H1 (cell line): ENCODE data around the gene HID1. TPM values are rescaled to one million over a fixed set of nuclear protein-coding genes. Genes with fewer than 3 reads are reported as not detected.

Experiments
- CTCF ChIA-PET: fragments of 300-600 bp; sonication (Branson Sonifier 250); formaldehyde crosslinking; loops from one replicate; lab custom pipeline; 2021; ENCODE audit not compliant: partially characterized antibody; lab: Charles Lee
- POLR2A ChIA-PET: fragments of 300-600 bp; sonication (Branson Sonifier 250); formaldehyde crosslinking; loops from one replicate; lab custom pipeline; 2021; ENCODE audit warnings: inconsistent platforms; ENCODE audit not compliant: partially characterized antibody; lab: Charles Lee
- DNase-seq, 2 experiments: peaks; one replicate each; pipeline versions ENCODE4 v3.0.0 to v3.0.0-alpha.2; 2010 to 2022; ENCODE audit warnings: low spot score in 2 of 2, low read depth in 1 of 2, mixed read lengths in 1 of 2
- FAIRE-seq: peaks from 2 replicates; lab custom pipeline; 2011; peaks lifted over from hg19 to GRCh38; lab: Jason Lieb, UNC
- H2AFZ ChIP-seq: 2 replicates; pipeline ENCODE4 v1.8.1; 2012; ENCODE audit warnings: low read length, inconsistent platforms
- H2AK5ac ChIP-seq: 2 replicates; pipeline ENCODE4 v1.6.1; 2013; ENCODE audit warnings: low read depth, low read length
- H2BK120ac ChIP-seq: replicated peaks from 2 replicates; pipeline ENCODE3; 2013; ENCODE audit warnings: low read depth, low read length, inconsistent platforms
- H2BK12ac ChIP-seq: 2 replicates; pipeline ENCODE4 v1.6.1; 2013; ENCODE audit warnings: low read depth, low read length
- H2BK15ac ChIP-seq: 2 replicates; pipeline ENCODE4 v1.6.1; 2013; ENCODE audit warnings: low read length
- H2BK20ac ChIP-seq: 2 replicates; pipeline ENCODE4 v1.6.1; 2013; ENCODE audit warnings: low read length
- H2BK5ac ChIP-seq: 2 replicates; pipeline ENCODE4 v1.6.1; 2013; ENCODE audit warnings: low read depth, low read length
- H3K14ac ChIP-seq: 2 replicates; pipeline ENCODE4 v1.6.1; 2013; ENCODE audit warnings: inconsistent platforms; ENCODE audit not compliant: insufficient read length
- H3K18ac ChIP-seq: 2 replicates; pipeline ENCODE4 v1.6.1; 2013; ENCODE audit warnings: low read length; ENCODE audit errors: extremely low read depth
- H3K23ac ChIP-seq: 2 replicates; pipeline ENCODE4 v1.6.1; 2013; ENCODE audit warnings: inconsistent platforms; ENCODE audit not compliant: insufficient read length
- H3K23me2 ChIP-seq: 2 replicates; pipeline ENCODE4 v1.6.1; 2013; ENCODE audit warnings: low read depth, low read length
- H3K27ac ChIP-seq: 2 replicates; pipeline ENCODE4 v1.6.1; 2011; ENCODE audit warnings: low read depth, low read length, inconsistent platforms
- H3K27me3 ChIP-seq, 4 experiments: replicated peaks in 1 of 4; 1 replicate in 1 of 4; 2 replicates in 3 of 4; pipeline versions ENCODE4 v1.6.1 to v1.8.1; 2011 to 2013; ENCODE audit warnings: low read length in 3 of 4, mild to moderate bottlenecking in 3 of 4, inconsistent platforms in 2 of 4, mixed read lengths in 2 of 4, moderate library complexity in 1 of 4; ENCODE audit not compliant: control insufficient read depth in 3 of 4, insufficient read depth in 3 of 4; ENCODE audit errors: extremely low read depth in 1 of 4
- H3K36me3 ChIP-seq, 4 experiments: 2 replicates each; pipeline versions ENCODE4 v1.6.1 to v1.8.1; 2011 to 2013; ENCODE audit warnings: mild to moderate bottlenecking in 4 of 4, low read length in 3 of 4, moderate library complexity in 2 of 4, control low read depth in 1 of 4, inconsistent platforms in 1 of 4; ENCODE audit not compliant: insufficient read depth in 4 of 4, control insufficient read depth in 2 of 4
- H3K4ac ChIP-seq: replicated peaks from 2 replicates; pipeline ENCODE3; 2013; ENCODE audit warnings: low read length, low read depth, mixed read lengths, inconsistent platforms; ENCODE audit not compliant: insufficient read length
- H3K4me1 ChIP-seq, 4 experiments: replicated peaks in 1 of 4; 1 replicate in 1 of 4; 2 replicates in 3 of 4; pipeline versions ENCODE4 v1.6.1 to v1.8.1; 2011 to 2013; ENCODE audit warnings: low read length in 3 of 4, inconsistent platforms in 2 of 4, mixed read lengths in 1 of 4; ENCODE audit not compliant: insufficient read depth in 4 of 4, control insufficient read depth in 3 of 4
- H3K4me2 ChIP-seq, 2 experiments: 2 replicates each; pipeline versions ENCODE4 v1.6.1 to v1.8.1; 2011 to 2013; ENCODE audit warnings: low read depth in 2 of 2, low read length in 2 of 2, control low read depth in 1 of 2, inconsistent platforms in 1 of 2, mild to moderate bottlenecking in 1 of 2; ENCODE audit not compliant: insufficient read depth in 1 of 2
- H3K4me3 ChIP-seq, 4 experiments: fragments of 200-600, 300-600 bp in 1 of 4; sonication (generic), shearing (Covaris generic), sonication (Bioruptor Twin) in 1 of 4; 2 replicates each; pipeline versions ENCODE4 v1.5.1 to v1.8.1; 2011 to 2016; ENCODE audit warnings: low read length in 4 of 4, low read depth in 3 of 4, control low read depth in 2 of 4, inconsistent platforms in 2 of 4, mild to moderate bottlenecking in 2 of 4, mixed read lengths in 1 of 4, moderate library complexity in 1 of 4; ENCODE audit not compliant: insufficient read depth in 2 of 4; ENCODE audit errors: extremely low read depth in 1 of 4
- H3K56ac ChIP-seq: replicated peaks from 2 replicates; pipeline ENCODE3; 2013; ENCODE audit warnings: low read depth, mild to moderate bottlenecking, mixed read lengths, low read length, inconsistent platforms; ENCODE audit not compliant: insufficient read length
- H3K79me1 ChIP-seq: 2 replicates; pipeline ENCODE4 v1.6.1; 2013; ENCODE audit warnings: low read depth, low read length, control low read depth
- H3K79me2 ChIP-seq, 2 experiments: 2 replicates each; pipeline versions ENCODE4 v1.6.1 to v1.8.1; 2012 to 2013; ENCODE audit warnings: low read length in 2 of 2, mild to moderate bottlenecking in 2 of 2, inconsistent platforms in 1 of 2; ENCODE audit not compliant: insufficient read depth in 2 of 2, control insufficient read depth in 1 of 2
- H3K9ac ChIP-seq, 4 experiments: replicated peaks in 1 of 4; 1 replicate in 1 of 4; 2 replicates in 3 of 4; pipeline versions ENCODE4 v1.6.1 to v1.8.1; 2011 to 2013; ENCODE audit warnings: low read depth in 3 of 4, low read length in 3 of 4, control low read depth in 2 of 4, mild to moderate bottlenecking in 2 of 4, moderate library complexity in 2 of 4, inconsistent platforms in 1 of 4; ENCODE audit errors: extremely low read depth in 1 of 4
- H3K9me3 ChIP-seq, 2 experiments: 2 replicates each; pipeline versions ENCODE4 v1.6.1 to v1.8.1; 2012 to 2013; ENCODE audit warnings: mild to moderate bottlenecking in 2 of 2, moderate library complexity in 2 of 2, control low read depth in 1 of 2, inconsistent platforms in 1 of 2, low read depth in 1 of 2, low read length in 1 of 2, mixed read lengths in 1 of 2; ENCODE audit not compliant: insufficient read depth in 2 of 2
- H4K20me1 ChIP-seq, 2 experiments: replicated peaks in 1 of 2; 2 replicates each; pipeline versions ENCODE3 to v1.8.1; 2011 to 2013; ENCODE audit warnings: inconsistent platforms in 2 of 2, low read length in 2 of 2, mild to moderate bottlenecking in 1 of 2; ENCODE audit not compliant: insufficient read depth in 2 of 2, control insufficient read depth in 1 of 2
- H4K5ac ChIP-seq: 2 replicates; pipeline ENCODE4 v1.6.1; 2013; ENCODE audit warnings: low read length, low read depth, mixed read lengths, inconsistent platforms; ENCODE audit not compliant: insufficient read length
- H4K8ac ChIP-seq: 2 replicates; pipeline ENCODE4 v1.8.0; 2013; ENCODE audit warnings: mild to moderate bottlenecking, moderate library complexity, low read length, inconsistent platforms; ENCODE audit not compliant: insufficient read depth; ENCODE audit errors: extremely low read depth
- H4K91ac ChIP-seq: replicated peaks from 2 replicates; pipeline ENCODE3; 2013; ENCODE audit warnings: low read length, mixed read lengths, inconsistent platforms; ENCODE audit not compliant: insufficient read length
- BCL11A ChIP-seq, 2 experiments: IDR thresholded peaks; one replicate each; pipeline ENCODE4 v1.6.1; 2011; ENCODE audit warnings: low read depth in 2 of 2, low read length in 2 of 2, mild to moderate bottlenecking in 2 of 2
- CBX5 ChIP-seq: fragments of 300-800, 300-1000 bp; sonication (generic); IDR thresholded peaks from 2 replicates; pipeline ENCODE4 v1.7.1; 2016; ENCODE audit warnings: antibody characterized with exemption, low read length, low read depth
- FOSL1 ChIP-seq: IDR thresholded peaks from 2 replicates; pipeline ENCODE4 v1.6.1; 2011; ENCODE audit warnings: mild to moderate bottlenecking, low read depth, low read length, moderate library complexity; ENCODE audit not compliant: insufficient read depth
- PHF8 ChIP-seq: fragments of 200-600 bp; sonication (generic); conservative IDR thresholded peaks from 2 replicates; pipeline ENCODE4 v1.7.1; 2012; ENCODE audit warnings: low read depth, mild to moderate bottlenecking, inconsistent platforms, low read length, moderate library complexity
- POLR2A ChIP-seq, 2 experiments: IDR thresholded peaks; 1 replicate in 1 of 2; 2 replicates in 1 of 2; pipeline ENCODE4 v1.6.1; 2011; ENCODE audit warnings: low read depth in 2 of 2, low read length in 2 of 2, mild to moderate bottlenecking in 2 of 2; ENCODE audit errors: control extremely low read depth in 1 of 2
- POLR2AphosphoS5 ChIP-seq: IDR thresholded peaks from 2 replicates; pipeline ENCODE4 v1.6.1; 2011; ENCODE audit warnings: low read depth, low read length
- RBBP5 ChIP-seq: IDR thresholded peaks from 2 replicates; pipeline ENCODE4 v1.7.1; 2012; ENCODE audit warnings: low read depth, mild to moderate bottlenecking, inconsistent platforms, low read length, moderate library complexity, borderline replicate concordance
- SP1 ChIP-seq: IDR thresholded peaks from 2 replicates; pipeline ENCODE4 v1.6.1; 2011; ENCODE audit warnings: low read depth, low read length
- TAF1 ChIP-seq: IDR thresholded peaks from 2 replicates; pipeline ENCODE4 v1.6.1; 2011; ENCODE audit warnings: mild to moderate bottlenecking, low read depth, low read length
- TAF7 ChIP-seq: optimal IDR thresholded peaks from 2 replicates; pipeline ENCODE3; 2011; ENCODE audit warnings: low read depth, mild to moderate bottlenecking, inconsistent platforms, low read length, moderate library complexity, borderline replicate concordance
- TBP ChIP-seq: IDR thresholded peaks from 2 replicates; pipeline ENCODE4 v1.6.1; 2011; ENCODE audit warnings: low read depth, low read length, improper control_type of control experiment
- WGBS, 2 experiments: shearing (Covaris generic) in 1 of 2; methylation state at CpG; one replicate each; pipeline versions ENCODE4 v1.1.6 to v1.1.7; 2013 to 2015; ENCODE audit warnings: low lambda C conversion rate in 2 of 2, mixed read lengths in 2 of 2, inconsistent platforms in 1 of 2, low coverage in 1 of 2, missing lambda C conversion rate in 1 of 2; ENCODE audit not compliant: insufficient replicate concordance in 2 of 2, insufficient coverage in 1 of 2, insufficient read length in 1 of 2; ENCODE audit errors: extremely low coverage in 1 of 2, missing lambda C conversion rate in 1 of 2; 5-methylcytosine and 5-hydroxymethylcytosine counted together
- polyA plus RNA-seq, 7 experiments: library from polyadenylated mRNA; depleted of rRNA in 3 of 7; stranded (reverse) in 5 of 7; unstranded in 2 of 7; fragments of >200 nt in 5 of 7; fragments of 200-250 nt in 2 of 7; gene quantifications; 1 replicate in 5 of 7; 2 replicates in 1 of 7; 4 replicates in 1 of 7; pipeline versions ENCODE4 v1.2.1 to v1.2.3, GENCODE V29; 2011 to 2013; ENCODE audit warnings: missing spikeins in 2 of 7, mixed read lengths in 2 of 7
- total RNA-seq: library from RNA; stranded (reverse); fragmentation: NEBNext Ultra II Directional; extraction: Animal tissue kit (Norgen Biotek cat#: 25700); gene quantifications from 2 replicates; pipeline ENCODE4 v1.2.1, GENCODE V29; 2021
- TF ChIP-seq, protein P1 (sequence below): IDR thresholded peaks from 2 replicates; pipeline ENCODE4 v1.6.1; 2012; ENCODE audit warnings: inconsistent platforms

The HID1 gene
- total and polyA plus RNA-seq, 2 of the 8 experiments (the other 6 are each of a cell fraction or from before 2014, with no cell fraction given) = 15.1 to 25.9 TPM

DNA sequence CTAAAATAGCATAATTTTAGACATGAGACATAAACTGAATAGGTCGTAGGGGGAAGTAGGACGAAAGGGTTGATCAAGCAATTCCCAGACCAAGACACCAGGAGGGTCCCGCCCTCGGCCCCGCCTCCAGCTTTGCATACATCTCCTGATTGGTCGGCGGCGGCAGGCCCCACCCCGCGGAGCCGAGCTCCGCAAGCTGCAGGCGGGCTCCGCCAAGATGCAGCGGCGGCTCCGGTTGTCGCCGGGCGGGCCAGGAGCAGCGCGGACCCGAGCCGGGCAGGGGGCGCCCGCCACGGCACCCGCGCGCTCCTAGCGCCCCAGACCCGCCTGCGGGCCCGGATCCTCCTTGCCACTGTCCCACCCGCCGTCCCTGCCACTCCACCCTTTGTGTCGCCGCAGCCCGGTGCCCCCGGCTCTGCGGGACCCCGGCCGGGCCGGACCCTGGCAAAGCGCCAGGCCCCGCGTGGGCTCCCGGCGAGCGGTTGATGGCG, 14.9 kb upstream of the HID1 start, which contains the start of gene CDR2L:
CDR2L (plus strand) TSS at position 215 of the 491 bp plus-strand sequence. CDS start 412 bp downstream, outside the sequence.
- peak within 1 kb of the TSS; percentile 46 for H3K56ac ChIP-seq
- peaks cover 4 to 9% of the 10 kb centered on the region in 2 experiments for H4K20me1 ChIP-seq
- no peak within 1 kb of the TSS for H3K23ac ChIP-seq
- H2BK12ac ChIP-seq = peak within 1 kb of the TSS; percentile 68; the same call in 1 of the 2 replicates
- no peaks in the 10 kb centered on the region for H3K9me3 ChIP-seq
- no peak within 1 kb of the TSS for H3K4ac ChIP-seq
- no peak within 1 kb of the TSS for H2BK120ac ChIP-seq
- DNase-seq = peak; percentile 79 to 97
- H3K4me1 ChIP-seq = peaks cover 0 to 7% (median 6%) of the 10 kb centered on the region in 4 experiments; a peak in 6 of 7 replicates
- peaks cover 0 to 17% of the 10 kb centered on the region in 2 experiments; a peak in 1 of 4 replicates for H3K79me2 ChIP-seq
- peak within 1 kb of the TSS; percentile 57 for H4K5ac ChIP-seq
- ChIA-PET CTCF (interaction anchor here (0.6 to 5.7 kb wide), 13 partner anchors 11 to 143 kb away, joined by 3 to 74 read pairs (median 7); partner anchors contain the start of genes MRPL58, NT5C, OTOP2 and USH1G), POLR2A (interaction anchor here (0.7 to 7.8 kb wide), 16 partner anchors 9 to 167 kb away, joined by 3 to 87 read pairs (median 4); partner anchors contain the start of genes HID1 and MRPL58)
- H2AFZ ChIP-seq = peak within 1 kb of the TSS; percentile 91; the same call in 1 of the 2 replicates
- H3K79me1 ChIP-seq = no peaks in the 10 kb centered on the region
- H3K9ac ChIP-seq = peak within 1 kb of the TSS; percentile 30 to 92 (median 61)
- peak within 1 kb of the TSS; percentile 66 for H2BK5ac ChIP-seq
- peak within 1 kb of the TSS; percentile 62 for H3K27ac ChIP-seq
- peak within 1 kb of the TSS; percentile 94; the same call in 1 of the 2 replicates for H4K8ac ChIP-seq
- 2% methylated on average over 38 of the region's 51 CpGs; no CpG with 5 or more reads in 1 of the 2 experiments for WGBS, 2 experiments
- H2BK20ac ChIP-seq = 0 out of 2 replicates have a peak within 1 kb of the TSS, but pooled peaks have one; percentile 61
- H3K27me3 ChIP-seq = no peaks in the 10 kb centered on the region
- no peak within 1 kb of the TSS for H3K14ac ChIP-seq
- H3K18ac ChIP-seq = peak within 1 kb of the TSS; percentile 78
- H2AK5ac ChIP-seq = no peak within 1 kb of the TSS
- no peak for FAIRE-seq
- H3K23me2 ChIP-seq = peaks cover 13% of the 10 kb centered on the region; the same call in 1 of the 2 replicates
- H3K4me3 ChIP-seq = peak within 1 kb of the TSS; percentile 82 to 93 (median 84)
- peak within 1 kb of the TSS; percentile 84 to 94 for H3K4me2 ChIP-seq
- H2BK15ac ChIP-seq = peak within 1 kb of the TSS; percentile 95; the same call in 1 of the 2 replicates
- H3K36me3 ChIP-seq = no peaks in the 10 kb centered on the region; a peak in 1 of 8 replicates
- no peak within 1 kb of the TSS for H4K91ac ChIP-seq
- TF ChIP-seq TBP = peak; percentile 39; the same call in 1 of the 2 replicates
- TF ChIP-seq BCL11A (IDR thresholded peaks at IDR 0.05; ENCODE audit: low read depth in 2 of 2, low read length in 2 of 2) = no peak
- peak; percentile 69 to 87 for TF ChIP-seq POLR2A (IDR thresholded peaks at IDR 0.05; ENCODE audit: control extremely low read depth in 1 of 2, low read depth in 2 of 2, low read length in 2 of 2)
- TF ChIP-seq PHF8 = peak; percentile 82
- no peak for TF ChIP-seq CBX5
- TF ChIP-seq, protein P1, sequence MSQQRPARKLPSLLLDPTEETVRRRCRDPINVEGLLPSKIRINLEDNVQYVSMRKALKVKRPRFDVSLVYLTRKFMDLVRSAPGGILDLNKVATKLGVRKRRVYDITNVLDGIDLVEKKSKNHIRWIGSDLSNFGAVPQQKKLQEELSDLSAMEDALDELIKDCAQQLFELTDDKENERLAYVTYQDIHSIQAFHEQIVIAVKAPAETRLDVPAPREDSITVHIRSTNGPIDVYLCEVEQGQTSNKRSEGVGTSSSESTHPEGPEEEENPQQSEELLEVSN = no peak
- no peak for TF ChIP-seq FOSL1
- TF ChIP-seq TAF1 = peak; percentile 86
- TF ChIP-seq SP1 = peak; percentile 75; the same call in 1 of the 2 replicates
- TF ChIP-seq RBBP5 = peak; percentile 33; the same call in 1 of the 2 replicates
- TF ChIP-seq TAF7 = peak; percentile 37
- peak; percentile 63 for TF ChIP-seq POLR2AphosphoS5
